ENCODE results near the gene ZDBF2.

ZDBF2 gene

GRCh38 chr2:206241736-206242135, 32.7 kb upstream of the ZDBF2 start:
- TF ChIP-seq POLR2AphosphoS5 (IDR thresholded peaks at IDR 0.05; ENCODE audit: low read depth, low read length) = no peak
- TF ChIP-seq FOXP2 (optimal IDR thresholded peaks at IDR 0.05; ENCODE audit: borderline replicate concordance, extremely low read depth, extremely low read length, insufficient read depth) = no peak
- TF ChIP-seq TAF1 (IDR thresholded peaks at IDR 0.05; ENCODE audit: borderline replicate concordance, insufficient read depth, low read length) = no peak

GRCh38 chr2:206245265-206245672, 29.2 kb upstream of the ZDBF2 start:
- no peak for TF ChIP-seq POLR2AphosphoS5 (IDR thresholded peaks at IDR 0.05; ENCODE audit: low read depth, low read length)
- no peak for TF ChIP-seq REST (IDR thresholded peaks at IDR 0.05; ENCODE audit: insufficient read depth in 1 of 2, low read depth in 2 of 2, low read length in 2 of 2)
- TF ChIP-seq FOXP2 (optimal IDR thresholded peaks at IDR 0.05; ENCODE audit: borderline replicate concordance, extremely low read depth, extremely low read length, insufficient read depth) = no peak
- TF ChIP-seq SIN3A (IDR thresholded peaks at IDR 0.05; ENCODE audit: borderline replicate concordance, insufficient read depth, low read length) = no peak
- TF ChIP-seq TAF1 (IDR thresholded peaks at IDR 0.05; ENCODE audit: borderline replicate concordance, insufficient read depth, low read length) = no peak

GRCh38 chr2:206250041-206250897, 24.2 kb upstream of the ZDBF2 start:
- no peak for TF ChIP-seq SIN3A (IDR thresholded peaks at IDR 0.05; ENCODE audit: borderline replicate concordance, insufficient read depth, low read length)
- TF ChIP-seq POLR2AphosphoS5 (IDR thresholded peaks at IDR 0.05; ENCODE audit: low read depth, low read length) = no peak
- TF ChIP-seq REST (IDR thresholded peaks at IDR 0.05; ENCODE audit: insufficient read depth in 1 of 2, low read depth in 2 of 2, low read length in 2 of 2) = no peak
- TF ChIP-seq TAF1 (IDR thresholded peaks at IDR 0.05; ENCODE audit: borderline replicate concordance, insufficient read depth, low read length) = no peak
- no peak for TF ChIP-seq FOXP2 (optimal IDR thresholded peaks at IDR 0.05; ENCODE audit: borderline replicate concordance, extremely low read depth, extremely low read length, insufficient read depth)

- no peak for TF ChIP-seq SIN3A (IDR thresholded peaks at IDR 0.05; ENCODE audit: borderline replicate concordance, insufficient read depth, low read length)
- no peak for TF ChIP-seq TAF1 (IDR thresholded peaks at IDR 0.05; ENCODE audit: borderline replicate concordance, insufficient read depth, low read length)
- no peak for TF ChIP-seq REST (IDR thresholded peaks at IDR 0.05; ENCODE audit: insufficient read depth in 1 of 2, low read depth in 2 of 2, low read length in 2 of 2)
- no peak for TF ChIP-seq FOXP2 (optimal IDR thresholded peaks at IDR 0.05; ENCODE audit: borderline replicate concordance, extremely low read depth, extremely low read length, insufficient read depth)
- TF ChIP-seq POLR2AphosphoS5 (IDR thresholded peaks at IDR 0.05; ENCODE audit: low read depth, low read length) = no peak
Observed at GRCh38 chr2:206253125-206253776, 21.2 kb upstream of the ZDBF2 start.

- TF ChIP-seq POLR2AphosphoS5 (IDR thresholded peaks at IDR 0.05; ENCODE audit: low read depth, low read length) (no peak), REST (IDR thresholded peaks at IDR 0.05; ENCODE audit: insufficient read depth in 1 of 2, low read depth in 2 of 2, low read length in 2 of 2) (no peak), TAF1 (IDR thresholded peaks at IDR 0.05; ENCODE audit: borderline replicate concordance, insufficient read depth, low read length) (no peak), FOXP2 (optimal IDR thresholded peaks at IDR 0.05; ENCODE audit: borderline replicate concordance, extremely low read depth, extremely low read length, insufficient read depth) (no peak), SIN3A (IDR thresholded peaks at IDR 0.05; ENCODE audit: borderline replicate concordance, insufficient read depth, low read length) (no peak)
Observed at GRCh38 chr2:206253777-206254166, 20.7 kb upstream of the ZDBF2 start.

Measured in PFSK-1 (cell line).